Calu3 (cell line): ENCODE measurements around the gene PXDN. TPM values are rescaled to one million over a fixed set of nuclear protein-coding genes. Genes with fewer than 3 reads are reported as not detected.

Experiments used
- BruUV-seq: library from RNA; stranded (reverse); fragments of 400-500 nt; replicated peaks from 2 replicates; lab custom pipeline; 2021; lab: Mats Ljungman, UMichigan
- CTCF ChIA-PET: fragments of 300-600 bp; sonication (Branson Sonifier 250); formaldehyde crosslinking; loops from one replicate; lab custom pipeline; 2022; ENCODE audit warnings: antibody characterized with exemption; lab: Charles Lee
- DNase-seq: peaks from one replicate; pipeline ENCODE4 v3.0.0; 2022
- H3K27ac Mint-ChIP-seq: one replicate; pipeline ENCODE4 v1.8.0; 2022; ENCODE audit warnings: mixed read lengths; ENCODE audit not compliant: unreplicated experiment
- H3K27me3 Mint-ChIP-seq: one replicate; pipeline ENCODE4 v1.8.0; 2022; ENCODE audit warnings: mixed read lengths; ENCODE audit not compliant: unreplicated experiment
- H3K36me3 Mint-ChIP-seq: one replicate; pipeline ENCODE4 v1.8.0; 2022; ENCODE audit warnings: mild to moderate bottlenecking, moderate library complexity, mixed read lengths; ENCODE audit not compliant: insufficient read depth, unreplicated experiment
- H3K4me1 Mint-ChIP-seq: one replicate; pipeline ENCODE4 v1.8.0; 2022; ENCODE audit warnings: mild to moderate bottlenecking, low read depth, mixed read lengths; ENCODE audit not compliant: unreplicated experiment
- H3K4me3 Mint-ChIP-seq: one replicate; pipeline ENCODE4 v1.8.0; 2022; ENCODE audit warnings: mild to moderate bottlenecking, low read depth, moderate library complexity, mixed read lengths; ENCODE audit not compliant: unreplicated experiment
- H3K9me3 Mint-ChIP-seq: one replicate; pipeline ENCODE4 v1.8.0; 2022; ENCODE audit warnings: low read depth, mixed read lengths; ENCODE audit not compliant: unreplicated experiment
- intact Hi-C: fragments of 100-400 bp; cut with micrococcal nuclease; formaldehyde crosslinking; loops from one replicate; pipeline ENCODE4 v1.10.0; 2022; ENCODE audit not compliant: unreplicated experiment
- total RNA-seq: library from RNA; stranded (reverse); gene quantifications from 2 replicates; pipeline ENCODE4 v1.2.3, GENCODE V29; 2022
- TF ChIP-seq, protein P1 (sequence below): fragments of 200-600 bp; IDR thresholded peaks from one replicate; pipeline ENCODE4 v1.8.0; 2022; ENCODE audit warnings: antibody characterized with exemption; ENCODE audit not compliant: unreplicated experiment

The PXDN gene
- total RNA-seq, 1 experiment from 2014 or later, result not detected

DNA sequence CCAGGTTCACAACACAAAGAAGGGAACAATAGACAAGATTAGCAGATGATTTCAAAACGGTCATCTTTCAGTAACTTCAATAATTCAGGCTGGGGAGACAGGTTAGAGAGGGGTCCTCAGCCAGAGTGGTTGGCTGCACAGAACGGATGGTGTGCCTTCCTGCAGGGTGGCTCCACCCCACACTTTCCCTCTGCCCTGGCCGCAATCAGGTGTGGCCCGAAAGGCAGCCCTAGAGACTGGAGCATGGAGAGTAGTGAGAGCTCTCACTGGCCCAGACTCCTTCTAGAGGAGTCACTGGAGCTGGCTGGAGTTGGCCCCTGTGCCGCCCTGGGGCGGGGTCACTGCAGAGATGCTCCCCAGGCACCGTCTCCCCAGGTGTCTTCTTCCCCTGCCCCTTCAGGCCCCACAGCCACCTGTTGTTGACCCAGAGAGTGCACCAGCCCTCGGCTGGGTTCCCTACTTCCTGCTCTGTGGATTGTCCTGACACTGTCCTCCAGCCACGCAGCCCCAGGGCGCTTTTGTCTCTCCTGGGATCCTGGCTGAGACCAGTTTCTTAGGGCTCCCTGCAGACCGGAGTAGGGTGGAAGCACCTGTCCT is 126.8 kb downstream of the PXDN start:
- no peak for DNase-seq

DNA sequence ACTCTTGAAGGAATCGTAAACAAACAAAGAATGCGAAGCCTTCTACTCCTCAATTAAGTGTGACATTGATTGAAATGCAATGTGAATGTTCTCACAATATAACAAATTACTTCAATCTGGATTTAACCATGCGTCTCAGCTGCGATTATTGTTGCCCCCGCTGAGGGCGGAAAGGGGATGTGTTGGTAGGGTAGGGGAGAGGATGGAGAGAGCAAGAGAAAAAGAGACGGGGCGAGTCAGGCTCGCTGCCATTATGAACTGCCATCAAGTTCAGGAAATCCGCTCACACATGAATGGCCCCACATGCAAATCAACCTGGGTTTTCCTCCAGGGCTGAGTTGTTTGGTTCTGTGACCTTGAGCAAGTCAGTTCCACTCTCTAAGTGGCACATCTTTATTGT is 129.8 kb downstream of the PXDN start:
- CTCF ChIA-PET, result no interaction called here
- Mint-ChIP-seq H3K9me3 (peaks cover 7% of the 10 kb centered on the region), H3K4me3 (no peak overlapping the region), H3K4me1 (no peaks in the 10 kb centered on the region), H3K27me3 (no peaks in the 10 kb centered on the region), H3K36me3 (no peaks in the 10 kb centered on the region), H3K27ac (no peak overlapping the region)
- BruUV-seq, result no TSS peak
- no peak for DNase-seq
- intact Hi-C loops, result no loop called here
- TF ChIP-seq, protein P1, sequence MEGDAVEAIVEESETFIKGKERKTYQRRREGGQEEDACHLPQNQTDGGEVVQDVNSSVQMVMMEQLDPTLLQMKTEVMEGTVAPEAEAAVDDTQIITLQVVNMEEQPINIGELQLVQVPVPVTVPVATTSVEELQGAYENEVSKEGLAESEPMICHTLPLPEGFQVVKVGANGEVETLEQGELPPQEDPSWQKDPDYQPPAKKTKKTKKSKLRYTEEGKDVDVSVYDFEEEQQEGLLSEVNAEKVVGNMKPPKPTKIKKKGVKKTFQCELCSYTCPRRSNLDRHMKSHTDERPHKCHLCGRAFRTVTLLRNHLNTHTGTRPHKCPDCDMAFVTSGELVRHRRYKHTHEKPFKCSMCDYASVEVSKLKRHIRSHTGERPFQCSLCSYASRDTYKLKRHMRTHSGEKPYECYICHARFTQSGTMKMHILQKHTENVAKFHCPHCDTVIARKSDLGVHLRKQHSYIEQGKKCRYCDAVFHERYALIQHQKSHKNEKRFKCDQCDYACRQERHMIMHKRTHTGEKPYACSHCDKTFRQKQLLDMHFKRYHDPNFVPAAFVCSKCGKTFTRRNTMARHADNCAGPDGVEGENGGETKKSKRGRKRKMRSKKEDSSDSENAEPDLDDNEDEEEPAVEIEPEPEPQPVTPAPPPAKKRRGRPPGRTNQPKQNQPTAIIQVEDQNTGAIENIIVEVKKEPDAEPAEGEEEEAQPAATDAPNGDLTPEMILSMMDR, result no peak

More for the DNA sequence above, 126.8 kb downstream of the PXDN start:
- H3K27me3 Mint-ChIP-seq, result no peaks in the 10 kb centered on the region
- no peaks in the 10 kb centered on the region for H3K36me3 Mint-ChIP-seq
- intact Hi-C loops, result no loop called here
- H3K4me3 Mint-ChIP-seq, result no peak overlapping the region
- TF ChIP-seq, protein P1, result no peak
- BruUV-seq, result no TSS peak
- peaks cover 10% of the 10 kb centered on the region for H3K9me3 Mint-ChIP-seq
- no peaks in the 10 kb centered on the region for H3K4me1 Mint-ChIP-seq
- no peak overlapping the region for H3K27ac Mint-ChIP-seq
- CTCF ChIA-PET, result no interaction called here

DNA sequence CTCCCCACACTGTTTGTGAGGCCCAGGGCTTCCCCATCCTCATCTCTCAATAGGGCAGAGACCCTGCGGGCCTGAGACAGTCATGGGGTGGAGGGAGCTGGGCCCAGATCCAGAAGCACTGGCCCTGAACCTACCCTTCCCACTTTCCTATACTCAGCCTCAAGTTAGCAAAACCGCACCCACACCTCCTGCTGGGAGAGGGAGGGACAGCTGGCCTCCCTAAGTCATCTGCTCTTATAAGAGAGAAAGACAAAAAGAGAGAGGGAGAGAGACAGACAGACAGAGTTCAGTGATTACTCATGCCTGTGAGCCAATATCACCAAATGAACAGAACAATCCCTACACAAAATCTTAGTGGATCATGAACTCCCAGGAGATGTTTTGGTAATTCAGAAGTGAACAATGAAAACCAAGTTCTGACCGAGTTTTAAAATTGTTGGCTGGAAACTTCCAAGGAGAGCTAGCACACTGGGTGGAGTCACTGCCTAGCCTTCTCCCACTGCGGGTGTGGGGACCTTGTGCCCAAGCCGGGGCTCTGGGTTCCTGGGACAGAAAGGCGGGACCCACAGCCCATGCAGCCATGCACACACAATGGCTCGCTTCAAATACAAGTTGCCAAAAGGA is 130.5 kb downstream of the PXDN start:
- TF ChIP-seq, protein P1, result no peak
- H3K36me3 Mint-ChIP-seq, result no peaks in the 10 kb centered on the region
- peaks cover 7% of the 10 kb centered on the region for H3K9me3 Mint-ChIP-seq
- DNase-seq, result no peak
- no peak overlapping the region for H3K27ac Mint-ChIP-seq
- no TSS peak for BruUV-seq
- CTCF ChIA-PET, result no interaction called here
- no peak overlapping the region for H3K4me3 Mint-ChIP-seq
- no peaks in the 10 kb centered on the region for H3K27me3 Mint-ChIP-seq
- H3K4me1 Mint-ChIP-seq, result no peaks in the 10 kb centered on the region
- intact Hi-C loops, result no loop called here

DNA sequence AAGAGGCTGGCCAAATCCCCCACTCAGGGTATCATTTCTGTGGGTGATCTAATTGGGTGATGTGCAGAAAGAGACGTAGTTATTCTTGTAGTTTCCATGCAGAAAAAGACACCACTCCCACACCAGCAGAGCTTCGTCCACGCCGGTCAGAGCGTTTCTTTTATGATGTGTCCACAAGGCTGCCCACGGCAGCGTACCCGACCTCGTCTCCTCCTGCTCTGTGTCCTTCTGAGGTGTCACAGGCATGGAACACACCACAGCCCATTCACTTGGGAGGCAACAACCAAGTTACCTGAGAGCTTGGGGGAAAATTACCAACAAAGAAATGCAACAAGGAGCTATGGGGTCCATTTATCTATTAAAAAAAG is 131.3 kb downstream of the PXDN start:
- TF ChIP-seq, protein P1, result no peak
- Mint-ChIP-seq H3K27me3 (no peaks in the 10 kb centered on the region), H3K27ac (no peak overlapping the region), H3K9me3 (peaks cover 7% of the 10 kb centered on the region), H3K4me1 (no peaks in the 10 kb centered on the region), H3K36me3 (no peaks in the 10 kb centered on the region), H3K4me3 (no peak overlapping the region)
- DNase-seq, result no peak
- CTCF ChIA-PET, result no interaction called here
- BruUV-seq, result no TSS peak
- intact Hi-C loops, result no loop called here
